ENCODE results near the gene MTCH1.

- TF ChIP-seq CTCF (IDR thresholded peaks at IDR 0.05) (no peak), POLR2A (IDR thresholded peaks at IDR 0.05) (no peak)
Measured at GRCh38 chr6:36947570-36948351, 38.2 kb downstream of the MTCH1 start.

Data from Peyer's patch (tissue), 4 donors.